Nucleus accumbens (tissue), 56 donors: Measurements from ENCODE around the gene SMYD5.
"Not testable (repeated sequence)": the region's sequence is repeated elsewhere in the genome, so short reads cannot be mapped to it uniquely, and the experiment has no call there.

Experiments used
- DNase-seq, 56 donors: peaks; one replicate each; lab custom pipeline; 2025; lab: John Stamatoyannopoulos, UW

SMYD5 gene

DNA sequence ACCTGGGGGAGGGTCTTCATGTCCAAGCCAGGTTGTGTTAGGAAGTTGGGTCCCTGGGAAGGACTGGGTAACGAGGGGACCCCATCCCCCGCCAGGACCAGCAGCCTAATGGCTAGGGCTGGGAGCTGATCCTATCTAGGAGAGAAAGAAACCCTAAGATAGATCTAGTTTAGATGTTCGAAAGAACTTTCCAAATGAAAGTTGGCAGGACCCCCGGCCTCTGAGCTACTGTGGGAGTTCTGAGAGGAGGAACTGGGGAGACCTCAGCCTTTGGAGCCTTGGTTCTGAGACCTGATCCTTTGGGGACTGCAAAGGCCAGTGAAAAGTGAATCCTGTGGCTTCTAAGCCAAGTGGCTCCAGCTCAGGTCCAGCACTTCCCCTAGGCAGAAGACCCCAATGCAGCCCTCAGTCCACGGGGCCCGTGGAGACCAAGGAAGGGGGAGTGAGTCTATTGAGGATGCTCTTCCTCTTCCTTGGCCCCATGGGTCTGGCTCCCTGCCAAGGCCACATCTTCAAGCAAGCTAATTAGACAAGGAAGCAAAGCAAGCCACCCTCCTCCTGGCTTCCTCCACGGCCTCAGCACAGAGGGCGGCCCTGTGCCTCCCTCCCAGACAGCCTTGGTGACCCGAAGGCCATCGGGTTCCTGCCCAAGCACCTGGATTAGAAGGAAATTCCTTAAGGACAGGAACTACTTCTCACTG, 43.5 kb downstream of the SMYD5 start:
- DNase-seq = no peak

DNA sequence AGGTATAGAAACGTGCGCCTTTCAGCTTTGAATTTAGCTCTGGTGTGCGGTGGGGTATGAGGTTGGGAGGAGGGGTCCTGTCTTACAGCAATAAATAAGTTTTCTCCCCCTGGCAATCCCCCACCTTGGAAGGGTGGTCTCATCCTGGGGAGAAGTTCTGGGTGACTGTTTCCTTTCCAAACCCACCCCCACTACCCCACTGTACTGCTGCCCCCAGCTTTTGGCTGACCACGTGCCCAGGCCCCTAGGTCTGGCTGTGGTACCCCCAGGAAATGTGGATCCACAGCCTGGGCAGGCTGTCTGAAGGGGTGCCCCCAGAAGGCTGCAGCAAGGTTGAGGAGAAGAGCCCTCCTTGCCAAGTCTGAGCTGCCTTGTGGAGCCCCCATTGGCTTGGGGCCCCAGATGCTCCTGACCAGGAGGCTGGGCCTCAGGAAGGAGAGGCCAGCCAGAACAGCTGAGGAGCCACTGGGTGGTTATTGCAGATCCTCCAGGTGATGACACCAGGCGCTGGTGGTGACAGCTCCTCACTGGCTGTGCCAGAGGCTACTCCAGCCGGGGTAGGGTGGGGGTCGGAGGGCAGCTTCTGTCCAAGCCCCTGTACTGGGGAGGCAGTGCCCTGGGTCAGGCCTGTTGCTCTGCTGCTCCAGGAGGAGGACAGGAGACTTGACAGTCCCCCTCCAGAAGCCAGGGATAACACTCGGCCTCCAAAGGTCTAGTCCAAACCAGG, 44.3 kb downstream of the SMYD5 start:
- no peak for DNase-seq

DNA sequence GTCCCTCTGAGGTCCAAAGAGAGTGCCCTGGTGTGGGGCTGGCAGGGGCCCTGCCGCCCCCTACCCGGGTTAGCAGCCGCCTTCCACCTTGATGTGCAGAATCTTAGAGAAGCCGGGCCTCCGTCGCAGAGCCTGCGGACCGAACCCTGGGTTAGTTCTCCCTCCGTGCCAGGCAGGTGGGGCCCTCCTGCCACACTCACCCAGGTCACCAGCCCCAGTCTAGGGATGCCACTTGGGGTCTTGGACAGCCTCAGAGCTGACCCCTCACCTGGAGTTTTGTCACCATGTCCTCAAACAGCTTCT, 44.8 kb downstream of the SMYD5 start:
- DNase-seq = no peak

DNA sequence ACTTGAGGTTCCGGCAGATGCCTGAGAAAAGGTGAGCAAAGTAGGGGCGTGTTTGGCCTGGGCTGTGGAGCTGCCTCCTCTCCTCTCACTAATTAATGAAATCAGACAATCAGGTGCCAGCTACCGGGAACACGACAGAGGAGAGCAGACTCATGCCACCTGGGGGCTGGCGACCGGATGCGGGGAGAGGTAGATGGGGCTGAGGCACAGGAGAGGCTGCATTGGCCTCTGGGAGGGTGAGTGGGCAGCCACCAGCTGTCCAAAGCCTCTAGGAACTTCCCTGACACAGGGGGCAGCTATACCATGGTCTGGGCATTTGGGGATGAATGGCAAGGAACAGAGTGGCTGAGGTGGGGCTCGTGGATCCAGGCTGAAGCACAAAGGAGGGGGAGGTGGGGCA, 45.2 kb downstream of the SMYD5 start:
- DNase-seq = no peak

DNA sequence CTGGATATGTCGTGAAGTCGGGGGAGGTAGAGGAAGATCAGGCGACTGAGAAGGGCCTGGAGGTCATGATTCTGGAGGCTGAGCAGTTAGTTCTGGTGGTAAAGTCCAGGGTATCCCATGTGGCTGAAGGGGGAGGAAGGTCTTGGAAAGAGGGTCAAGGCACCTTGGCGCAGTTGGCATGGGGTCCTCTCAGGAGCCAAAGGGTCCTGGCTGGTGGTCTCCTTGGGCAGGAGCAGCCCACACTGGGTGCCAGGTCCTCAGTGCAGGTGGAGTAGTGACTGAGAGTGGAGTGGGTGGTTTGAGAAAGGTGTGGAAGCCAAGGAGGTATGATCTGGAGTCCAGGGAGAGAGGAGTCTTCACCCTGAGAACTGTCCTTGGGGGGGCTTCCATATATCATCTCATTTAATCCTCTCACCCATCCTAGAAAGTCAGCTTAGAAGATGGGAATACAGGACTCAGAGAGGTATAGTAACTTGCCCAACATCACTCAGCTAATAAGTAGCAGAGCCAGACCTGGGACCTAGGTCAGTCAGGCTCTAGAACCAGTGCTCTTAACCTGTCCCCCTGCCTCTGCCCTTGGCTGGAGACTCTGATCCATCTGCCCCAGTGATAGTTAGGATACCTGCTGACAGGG, 45.8 kb downstream of the SMYD5 start:
- DNase-seq = no peak

DNA sequence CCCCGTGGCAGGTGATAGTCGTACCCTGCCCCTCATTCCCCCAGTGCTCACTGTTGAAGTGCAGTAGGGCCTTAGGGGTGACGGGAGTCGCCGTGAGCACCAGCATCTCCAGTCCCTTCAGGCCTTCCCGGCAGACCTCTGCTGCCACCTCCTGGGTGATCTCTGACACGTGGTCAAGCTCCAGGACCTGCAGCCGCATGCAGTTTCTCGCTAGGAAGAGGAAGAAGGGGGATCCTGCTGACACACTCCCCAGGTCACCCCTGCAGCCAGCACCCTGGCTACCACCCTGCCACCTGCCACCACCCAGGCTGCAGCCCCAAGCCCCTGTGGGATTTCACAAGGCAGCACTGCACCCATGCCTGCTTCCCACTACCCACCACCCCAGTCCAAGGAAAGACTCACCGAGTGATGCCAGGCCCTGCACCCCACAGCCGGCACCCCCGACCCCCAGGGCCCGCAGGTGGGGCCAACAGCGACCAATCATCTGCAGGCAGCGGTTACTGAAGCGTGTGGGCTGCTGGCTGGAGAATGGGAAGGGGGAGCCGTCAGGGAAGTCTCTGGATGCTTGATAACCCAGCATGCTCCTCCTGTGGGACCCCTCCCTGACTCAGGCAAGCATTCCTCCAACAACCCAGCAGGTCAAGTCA, 46.4 kb downstream of the SMYD5 start:
- DNase-seq = peak in 16 of 56 donors; percentile 8 to 57 (median 22)

- DNase-seq = no peak
Observed at GRCh38 chr2:73262108-73262651, 48.1 kb downstream of the SMYD5 start.

DNA sequence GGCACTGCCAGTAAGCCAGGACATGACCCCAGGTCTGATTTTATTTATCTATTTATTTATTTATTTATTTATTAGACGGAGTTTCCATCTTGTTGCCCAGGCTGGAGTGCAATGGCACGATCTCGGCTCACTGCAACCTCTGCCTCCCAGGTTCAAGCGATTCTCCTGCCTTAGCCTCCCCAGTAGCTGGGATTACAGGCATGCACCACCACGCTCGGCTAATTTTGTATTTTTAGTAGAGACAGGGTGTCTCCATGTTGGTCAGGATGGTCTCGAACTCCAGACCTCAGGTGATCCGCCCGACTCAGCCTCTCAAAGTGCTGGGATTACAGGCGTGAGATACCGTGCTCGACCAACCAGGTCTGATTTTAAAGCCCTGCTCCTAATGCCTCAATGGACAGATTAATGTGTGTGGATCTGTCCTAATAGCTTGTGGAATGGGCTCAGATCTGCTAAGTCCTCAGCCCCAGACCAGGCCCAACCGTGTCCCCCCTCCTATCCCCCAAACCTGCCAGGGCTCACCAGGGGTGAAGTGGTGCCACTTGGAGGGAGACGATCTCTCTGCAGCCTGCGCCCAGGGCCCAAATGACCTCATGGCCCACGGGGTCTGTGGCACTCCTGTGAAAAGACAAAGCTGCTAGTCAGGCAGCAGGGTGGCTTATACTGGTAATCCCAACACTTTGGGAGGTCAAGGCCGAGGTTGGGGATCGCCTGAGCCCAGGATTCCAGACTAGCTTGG, 48.8 kb downstream of the SMYD5 start:
- DNase-seq = not testable (repeated sequence)

- DNase-seq = no peak
Observed at GRCh38 chr2:73263540-73264331, 49.7 kb downstream of the SMYD5 start.

- DNase-seq = no peak
Observed at GRCh38 chr2:73264332-73264606, 50.2 kb downstream of the SMYD5 start.

- no peak for DNase-seq
Observed at GRCh38 chr2:73264783-73265182, 50.7 kb downstream of the SMYD5 start.

- DNase-seq = no peak
Observed at GRCh38 chr2:73265298-73266060, 51.4 kb downstream of the SMYD5 start.

- DNase-seq = no peak
Observed at GRCh38 chr2:73266061-73266901, 52.2 kb downstream of the SMYD5 start.

DNA sequence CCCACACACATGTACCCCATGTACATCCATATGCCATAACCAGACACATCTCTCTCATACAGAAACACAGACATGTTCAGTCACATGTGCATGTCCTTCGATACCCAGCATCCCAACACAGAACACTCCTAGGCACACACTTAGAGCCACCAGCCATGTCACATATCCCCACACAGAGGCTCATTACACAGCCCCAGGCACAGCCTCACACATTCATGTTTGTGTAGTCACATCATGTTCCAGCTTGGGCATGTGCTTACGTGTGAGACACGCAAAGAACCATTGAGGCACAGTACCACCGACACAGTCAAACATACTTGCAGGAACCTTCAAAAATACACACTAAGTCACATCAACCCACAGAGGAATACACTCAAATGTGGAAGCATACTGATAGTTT, 53.0 kb downstream of the SMYD5 start:
- no peak for DNase-seq

DNA sequence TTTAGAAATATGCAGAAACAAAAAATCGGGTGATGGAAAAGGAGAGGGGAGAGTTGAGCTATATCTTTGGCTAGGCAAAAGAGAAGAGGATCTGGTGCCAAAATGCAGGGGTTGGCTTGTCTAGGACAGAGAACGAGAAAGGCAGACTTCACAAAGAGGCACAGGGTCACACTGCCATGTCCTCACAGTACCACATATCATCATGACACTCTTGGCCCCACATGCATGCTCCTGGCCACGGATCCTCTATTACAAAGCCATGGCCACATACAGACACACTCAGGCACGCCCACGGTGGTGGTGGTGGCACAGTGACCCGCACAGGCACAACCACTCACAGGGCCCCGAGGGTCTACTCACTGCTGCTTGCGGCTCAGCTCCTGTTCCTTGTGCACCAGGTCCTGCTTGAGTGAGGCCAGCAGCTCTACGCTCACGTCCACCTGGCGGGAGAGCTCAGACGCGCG, 54.4 kb downstream of the SMYD5 start:
- no peak for DNase-seq

- peak in 18 of 56 donors; percentile 12 to 73 (median 29) for DNase-seq
Observed at GRCh38 chr2:73268830-73269685, 55.0 kb downstream of the SMYD5 start.
